ENCODE results near the gene MSL1.
"Not testable (repeated sequence)": the region's sequence is repeated elsewhere in the genome, so short reads cannot be mapped to it uniquely, and the experiment has no call there.

MSL1 gene

GRCh38 chr17:40135817-40136216, 14.0 kb downstream of the MSL1 start:
- no peak for DNase-seq

- no peak for DNase-seq
Observed at GRCh38 chr17:40139566-40140058, 17.8 kb downstream of the MSL1 start.

DNA sequence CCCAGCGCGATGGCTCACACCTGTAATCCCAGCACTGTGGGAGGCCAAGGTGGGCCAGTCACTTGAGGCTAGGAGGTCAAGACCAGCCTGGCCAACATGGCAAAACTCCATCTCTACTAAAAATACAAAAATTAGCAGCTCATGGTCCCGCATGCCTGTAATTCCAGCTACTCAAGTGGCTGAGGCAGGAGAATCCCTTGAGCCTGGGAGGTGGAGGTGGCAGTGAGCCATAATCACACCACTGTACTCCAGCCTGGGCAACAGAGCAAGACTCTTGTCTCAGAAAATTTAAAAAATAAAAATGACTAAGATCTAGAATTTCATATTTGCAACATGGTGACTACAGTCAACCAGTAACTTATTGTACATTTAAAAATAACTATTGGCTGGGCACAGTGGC, 21.4 kb downstream of the MSL1 start:
- not testable (repeated sequence) for DNase-seq

- DNase-seq = no peak
Observed at GRCh38 chr17:40145476-40145875, 23.7 kb downstream of the MSL1 start.

DNA sequence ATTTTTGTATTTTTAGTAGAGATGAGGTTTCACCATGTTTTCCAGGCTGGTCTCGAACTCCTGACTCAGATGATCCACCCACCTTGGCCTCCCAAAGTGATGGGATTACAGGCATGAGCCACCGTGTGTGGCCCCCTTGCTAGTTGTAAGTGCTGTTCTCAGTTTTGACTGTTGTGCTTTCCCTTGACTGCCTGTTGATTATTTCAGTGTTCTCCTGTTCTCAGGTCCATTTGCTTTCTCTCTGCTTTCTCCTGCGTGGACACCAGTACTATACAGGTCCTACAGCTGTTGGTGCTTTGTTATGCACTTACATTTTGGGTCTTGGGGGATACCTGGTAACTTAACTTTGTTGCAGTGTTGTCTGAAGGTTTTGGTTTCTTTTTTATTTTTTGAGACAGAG, 26.8 kb downstream of the MSL1 start:
- no peak for DNase-seq

GRCh38 chr17:40150276-40150675, 28.5 kb downstream of the MSL1 start:
- no peak for DNase-seq

- DNase-seq = no peak
Observed at GRCh38 chr17:40151414-40151963, 29.7 kb downstream of the MSL1 start.

- DNase-seq = no peak
Observed at GRCh38 chr17:40153603-40154236, 31.9 kb downstream of the MSL1 start.

- no peak for DNase-seq
Observed at GRCh38 chr17:40157973-40158372, 36.2 kb downstream of the MSL1 start.

GRCh38 chr17:40158438-40159013, 36.8 kb downstream of the MSL1 start:
- no peak for DNase-seq

DNA sequence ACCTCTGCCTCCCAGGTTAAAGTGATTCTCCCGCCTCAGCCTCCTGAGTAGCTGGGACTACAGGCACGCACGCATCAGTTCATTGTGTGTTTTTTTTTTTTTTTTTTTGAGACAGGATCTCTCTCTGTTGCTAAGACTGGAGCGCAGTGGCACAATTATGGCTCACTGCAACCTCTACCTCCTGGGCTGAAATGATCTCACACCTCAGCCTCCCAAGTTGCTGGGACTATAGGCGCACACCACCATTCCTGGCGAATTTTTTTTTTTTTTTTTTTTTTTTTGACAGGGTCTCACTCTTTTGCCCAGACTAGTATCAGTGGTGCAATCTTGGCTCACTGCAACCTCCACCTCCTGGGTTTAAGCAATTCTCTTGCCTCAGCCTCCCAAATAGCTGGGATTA, 37.7 kb downstream of the MSL1 start:
- no peak for DNase-seq

- DNase-seq = no peak
Observed at GRCh38 chr17:40167685-40168261, 46.0 kb downstream of the MSL1 start.

GRCh38 chr17:40168262-40168832, 46.6 kb downstream of the MSL1 start:
- peak in 5 of 6 experiments; percentile 28 to 67 (median 47) for DNase-seq

DNA sequence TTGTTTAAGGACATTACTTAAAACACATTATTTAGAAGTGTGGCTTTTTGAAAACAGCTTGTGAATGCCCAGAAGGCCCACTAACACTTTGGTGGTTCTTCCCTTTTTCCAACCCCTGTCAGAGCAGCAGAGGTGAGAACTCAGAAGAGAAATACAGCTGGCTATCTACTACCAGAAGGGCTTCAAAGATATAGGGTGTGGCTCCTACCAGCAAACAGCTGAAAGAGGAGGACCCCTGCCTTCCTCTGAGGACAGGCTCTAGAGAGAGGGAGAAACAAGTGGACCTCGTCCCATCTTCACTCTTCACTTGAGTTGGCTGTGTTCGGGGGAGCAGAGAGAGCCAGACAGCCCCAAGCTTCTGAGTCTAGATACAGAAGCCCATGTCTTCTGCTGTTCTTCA, 48.6 kb downstream of the MSL1 start:
- DNase-seq = no peak

DNA sequence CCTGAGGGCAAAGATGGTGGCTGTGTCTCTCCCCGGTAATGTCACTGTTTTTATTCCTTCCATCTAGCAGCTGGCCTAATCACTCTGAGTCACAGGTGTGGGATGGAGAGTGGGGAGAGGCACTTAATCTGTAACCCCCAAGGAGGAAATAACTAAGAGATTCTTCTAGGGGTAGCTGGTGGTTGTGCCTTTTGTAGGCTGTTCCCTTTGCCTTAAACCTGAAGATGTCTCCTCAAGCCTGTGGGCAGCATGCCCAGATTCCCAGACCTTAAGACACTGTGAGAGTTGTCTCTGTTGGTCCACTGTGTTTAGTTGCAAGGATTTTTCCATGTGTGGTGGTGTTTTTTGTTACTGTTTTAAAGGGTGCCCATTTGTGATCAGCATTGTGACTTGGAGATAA, 50.0 kb downstream of the MSL1 start:
- no peak for DNase-seq

DNA sequence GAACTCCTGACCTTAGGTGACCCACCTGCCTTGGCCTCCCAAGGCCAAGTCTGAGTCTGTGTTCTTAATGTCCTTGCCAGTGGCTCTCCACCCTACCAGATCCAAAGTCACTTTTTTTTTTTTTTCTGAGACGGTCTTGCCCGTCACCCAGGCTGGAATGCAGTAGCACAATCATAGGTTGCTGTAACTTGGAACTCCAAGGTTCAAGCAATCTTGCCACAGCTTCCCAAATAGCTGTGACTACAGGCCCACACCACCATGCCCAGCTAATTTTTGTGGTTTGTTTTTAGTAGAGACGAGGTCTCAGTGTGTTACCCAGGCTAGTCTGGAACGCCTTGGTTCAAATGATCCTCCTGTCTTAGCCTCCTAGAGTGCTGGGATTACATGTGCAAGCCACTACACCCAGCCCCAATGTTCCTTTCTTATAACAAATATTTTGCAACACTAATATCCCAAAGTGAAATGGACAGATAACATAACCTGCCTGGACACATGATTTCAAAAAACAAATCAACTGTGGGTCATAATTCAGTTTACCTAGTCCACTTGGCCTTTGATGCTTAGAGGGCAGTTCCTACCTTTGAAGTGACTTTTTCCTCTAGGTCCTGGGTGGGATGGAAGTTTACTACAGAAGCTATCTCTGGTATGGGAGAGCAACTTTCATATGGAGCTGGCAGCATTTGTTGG, 51.5 kb downstream of the MSL1 start:
- DNase-seq = no peak

- DNase-seq = no peak
Observed at GRCh38 chr17:40173778-40174135, 52.0 kb downstream of the MSL1 start.

- no peak for DNase-seq
Observed at GRCh38 chr17:40174514-40174913, 52.7 kb downstream of the MSL1 start.

GRCh38 chr17:40175928-40176753, 54.4 kb downstream of the MSL1 start:
- DNase-seq = no peak

GRCh38 chr17:40176754-40177110, 55.0 kb downstream of the MSL1 start:
- no peak for DNase-seq

GRCh38 chr17:40177275-40177874, 55.6 kb downstream of the MSL1 start, which contains the start of gene RAPGEFL1:
Gene RAPGEFL1 (plus strand): TSS chr17:40177470. CDS start chr17:40177862, 392 bp downstream.
- DNase-seq = peak; percentile 61 to 84 (median 80)
